Parathyroid adenoma (tissue), 2 donors: ENCODE measurements around the gene TMEM131L.

ENCODE experiments used
- H2AFZ ChIP-seq: fragments of 300-600 bp; sonication (generic); one replicate; pipeline ENCODE4 v1.7.0; 2017; ENCODE audit warnings: antibody characterized with exemption, mild to moderate bottlenecking
- H3K27ac ChIP-seq: fragments of 300-600 bp; sonication (generic); one replicate; pipeline ENCODE4 v1.7.0; 2017
- H3K27me3 ChIP-seq: fragments of 300-600 bp; sonication (generic); one replicate; pipeline ENCODE4 v1.7.0; 2017; ENCODE audit warnings: low read length; ENCODE audit not compliant: control insufficient read depth, insufficient read depth
- H3K36me3 ChIP-seq: fragments of 300-600 bp; sonication (generic); one replicate; pipeline ENCODE4 v1.7.0; 2017; ENCODE audit warnings: low read length; ENCODE audit not compliant: control insufficient read depth, insufficient read depth
- H3K4me1 ChIP-seq: fragments of 300-600 bp; sonication (generic); one replicate; pipeline ENCODE4 v1.7.0; 2017; ENCODE audit warnings: control low read depth
- H3K4me2 ChIP-seq: fragments of 300-600 bp; sonication (generic); one replicate; pipeline ENCODE4 v1.7.0; 2017; ENCODE audit warnings: low read length
- H3K4me3 ChIP-seq: fragments of 300-600 bp; sonication (generic); one replicate; pipeline ENCODE4 v1.7.0; 2017; ENCODE audit warnings: low read depth, low read length
- H3K79me2 ChIP-seq: fragments of 300-600 bp; sonication (generic); one replicate; pipeline ENCODE4 v1.7.0; 2017; ENCODE audit warnings: control low read depth
- H3K9ac ChIP-seq: fragments of 300-600 bp; sonication (generic); one replicate; pipeline ENCODE4 v1.7.0; 2017; ENCODE audit warnings: mild to moderate bottlenecking
- H3K9me3 ChIP-seq: fragments of 300-600 bp; sonication (generic); one replicate; pipeline ENCODE4 v1.7.0; 2017; ENCODE audit warnings: low read length; ENCODE audit not compliant: control insufficient read depth
- CTCF ChIP-seq: fragments of 300-600 bp; sonication (generic); IDR thresholded peaks from one replicate; pipeline ENCODE4 v1.7.0; 2017; ENCODE audit warnings: antibody characterized with exemption, mild to moderate bottlenecking
- donor health status: primary hyperparathyroidism.

TMEM131L gene

GRCh38 chr4:153683763-153684181 is 217.6 kb downstream of the TMEM131L start:
- peak overlapping the region; percentile 71 for H3K4me3 ChIP-seq
- no peaks in the 10 kb centered on the region for H3K79me2 ChIP-seq
- H3K27me3 ChIP-seq, result no peaks in the 10 kb centered on the region
- peak overlapping the region; percentile 97 for H3K4me2 ChIP-seq
- H3K9ac ChIP-seq, result no peak overlapping the region
- H3K27ac ChIP-seq, result no peak overlapping the region
- no peaks in the 10 kb centered on the region for H3K9me3 ChIP-seq
- peak overlapping the region; percentile 57 for H2AFZ ChIP-seq
- no peaks in the 10 kb centered on the region for H3K36me3 ChIP-seq
- H3K4me1 ChIP-seq, result no peaks in the 10 kb centered on the region
- no peak for TF ChIP-seq CTCF

GRCh38 chr4:153684182-153684970 is 218.2 kb downstream of the TMEM131L start, which contains the start of gene TLR2:
Gene TLR2, plus strand, starts transcription at chr4:153684280. Its CDS starts 18,628 bp downstream, at chr4:153702908.
- Histone ChIP-seq H3K27me3 (no peaks in the 10 kb centered on the region), H2AFZ (peak within 1 kb of the TSS; percentile 57), H3K36me3 (no peaks in the 10 kb centered on the region), H3K9ac (no peak within 1 kb of the TSS), H3K4me2 (peak within 1 kb of the TSS; percentile 97), H3K79me2 (no peaks in the 10 kb centered on the region), H3K4me1 (no peaks in the 10 kb centered on the region), H3K9me3 (no peaks in the 10 kb centered on the region), H3K27ac (no peak within 1 kb of the TSS), H3K4me3 (peak within 1 kb of the TSS; percentile 71)
- TF ChIP-seq CTCF, result no peak

- Histone ChIP-seq H3K27me3 (no peaks in the 10 kb centered on the region), H3K4me2 (peak overlapping the region; percentile 97), H3K9ac (no peak overlapping the region), H3K27ac (no peak overlapping the region), H2AFZ (peak overlapping the region; percentile 57), H3K36me3 (no peaks in the 10 kb centered on the region), H3K79me2 (no peaks in the 10 kb centered on the region), H3K4me1 (no peaks in the 10 kb centered on the region), H3K4me3 (peak overlapping the region; percentile 71), H3K9me3 (no peaks in the 10 kb centered on the region)
- no peak for TF ChIP-seq CTCF
Measured at GRCh38 chr4:153684971-153685371, 218.8 kb downstream of the TMEM131L start.
